ENCODE results near the gene GLIS1.

DNA sequence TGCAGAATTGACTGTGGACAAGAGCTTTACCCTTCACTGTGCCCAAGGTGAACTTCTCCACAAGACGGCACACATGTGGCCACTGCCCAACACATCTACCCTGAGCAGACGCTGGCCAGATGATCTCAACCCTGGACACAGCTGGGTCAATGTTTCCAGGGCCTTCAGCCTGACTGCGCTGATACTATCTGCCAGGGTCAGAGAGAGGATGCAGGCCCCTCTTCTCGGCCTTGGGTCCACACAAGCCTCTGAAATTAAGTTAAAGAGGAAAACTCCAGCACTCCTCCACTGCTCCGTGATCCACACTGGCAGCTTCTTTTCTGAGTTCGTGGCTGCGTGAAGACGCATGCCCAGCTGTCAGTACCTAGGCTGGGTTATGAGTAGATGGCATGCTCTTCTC, 58.1 kb downstream of the GLIS1 start:
- TF ChIP-seq POLR2A (IDR thresholded peaks at IDR 0.05; ENCODE audit: extremely low read depth, insufficient read length) = no peak
- TF ChIP-seq, protein P1, sequence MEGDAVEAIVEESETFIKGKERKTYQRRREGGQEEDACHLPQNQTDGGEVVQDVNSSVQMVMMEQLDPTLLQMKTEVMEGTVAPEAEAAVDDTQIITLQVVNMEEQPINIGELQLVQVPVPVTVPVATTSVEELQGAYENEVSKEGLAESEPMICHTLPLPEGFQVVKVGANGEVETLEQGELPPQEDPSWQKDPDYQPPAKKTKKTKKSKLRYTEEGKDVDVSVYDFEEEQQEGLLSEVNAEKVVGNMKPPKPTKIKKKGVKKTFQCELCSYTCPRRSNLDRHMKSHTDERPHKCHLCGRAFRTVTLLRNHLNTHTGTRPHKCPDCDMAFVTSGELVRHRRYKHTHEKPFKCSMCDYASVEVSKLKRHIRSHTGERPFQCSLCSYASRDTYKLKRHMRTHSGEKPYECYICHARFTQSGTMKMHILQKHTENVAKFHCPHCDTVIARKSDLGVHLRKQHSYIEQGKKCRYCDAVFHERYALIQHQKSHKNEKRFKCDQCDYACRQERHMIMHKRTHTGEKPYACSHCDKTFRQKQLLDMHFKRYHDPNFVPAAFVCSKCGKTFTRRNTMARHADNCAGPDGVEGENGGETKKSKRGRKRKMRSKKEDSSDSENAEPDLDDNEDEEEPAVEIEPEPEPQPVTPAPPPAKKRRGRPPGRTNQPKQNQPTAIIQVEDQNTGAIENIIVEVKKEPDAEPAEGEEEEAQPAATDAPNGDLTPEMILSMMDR (IDR thresholded peaks at IDR 0.05; ENCODE audit: low read depth, low read length) = no peak
- TF ChIP-seq MYC (IDR thresholded peaks at IDR 0.05; ENCODE audit: low read depth, low read length) = no peak
- TF ChIP-seq MAX (IDR thresholded peaks at IDR 0.05; ENCODE audit: low read depth, low read length) = no peak

Data from NB4 (cell line).